Activated CD4-positive, alpha-beta T cell treated with anti-CD3 and anti-CD28 coated beads, Interleukin-2, amount 50 U/mL, for 16 hours (primary cell): ENCODE measurements around the gene AGPS.
"Not testable (repeated sequence)": the region's sequence is repeated elsewhere in the genome, so short reads cannot be mapped to it uniquely, and the experiment has no call there.

ENCODE experiments used
- DNase-seq: peaks from one replicate; pipeline ENCODE4 v3.0.0-alpha.2; 2020

AGPS gene

DNA sequence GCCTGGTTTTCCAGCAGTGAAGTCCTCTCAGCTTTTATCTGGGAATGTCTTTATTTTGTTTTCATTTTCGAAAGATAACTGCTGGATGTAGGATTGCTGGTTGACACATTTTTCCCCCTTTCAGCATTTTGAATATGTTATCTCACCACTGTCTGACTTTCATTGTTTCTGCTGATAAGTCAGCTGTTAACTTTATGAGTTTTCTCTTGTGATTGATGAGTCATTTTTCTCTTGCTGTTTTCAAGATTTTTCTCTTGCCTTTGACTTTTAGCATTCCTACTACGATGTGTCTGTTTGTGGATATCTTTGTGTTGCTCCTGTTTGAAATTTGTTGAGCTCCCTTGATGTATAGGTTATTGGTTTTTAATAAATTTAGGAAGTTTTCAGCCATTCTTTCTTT is 85.5 kb downstream of the AGPS start:
- DNase-seq, result no peak

DNA sequence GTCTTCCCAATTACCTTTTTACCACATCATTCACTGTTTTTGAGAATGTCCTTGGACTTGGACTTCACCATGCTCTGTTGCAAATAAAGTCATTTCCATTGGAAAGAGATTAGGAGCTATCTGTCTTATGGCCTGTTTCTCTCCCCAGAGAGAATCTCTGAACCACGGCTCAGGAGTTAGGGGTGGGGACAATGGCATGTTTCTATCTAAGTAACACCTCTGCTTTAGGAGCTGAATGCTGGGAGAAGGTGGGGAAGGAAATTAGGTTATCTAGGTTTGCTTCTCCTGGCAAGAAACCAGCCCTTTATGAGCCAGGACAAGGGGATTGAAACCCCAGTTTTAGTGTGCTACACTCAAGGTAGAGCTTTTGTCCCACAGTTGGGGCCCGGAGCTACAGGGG is 86.3 kb downstream of the AGPS start:
- no peak for DNase-seq

DNA sequence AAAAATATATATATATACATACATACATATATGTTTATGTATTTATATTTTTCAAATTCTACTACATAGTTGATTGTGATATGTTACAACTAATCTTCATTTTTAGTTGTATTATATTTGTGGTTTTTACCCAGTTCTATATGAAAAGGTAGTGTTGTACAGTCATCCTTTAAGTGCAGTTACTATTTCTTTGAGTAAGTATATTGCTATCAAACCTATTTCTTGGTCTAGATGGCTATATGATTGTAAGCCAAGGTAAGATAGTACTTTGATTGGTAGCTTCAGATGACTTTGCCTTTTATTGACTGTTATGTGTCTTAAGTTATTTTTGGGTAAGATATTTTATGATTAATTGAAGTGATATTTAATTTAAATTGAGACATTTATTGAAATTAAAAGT is 89.6 kb downstream of the AGPS start:
- no peak for DNase-seq

DNA sequence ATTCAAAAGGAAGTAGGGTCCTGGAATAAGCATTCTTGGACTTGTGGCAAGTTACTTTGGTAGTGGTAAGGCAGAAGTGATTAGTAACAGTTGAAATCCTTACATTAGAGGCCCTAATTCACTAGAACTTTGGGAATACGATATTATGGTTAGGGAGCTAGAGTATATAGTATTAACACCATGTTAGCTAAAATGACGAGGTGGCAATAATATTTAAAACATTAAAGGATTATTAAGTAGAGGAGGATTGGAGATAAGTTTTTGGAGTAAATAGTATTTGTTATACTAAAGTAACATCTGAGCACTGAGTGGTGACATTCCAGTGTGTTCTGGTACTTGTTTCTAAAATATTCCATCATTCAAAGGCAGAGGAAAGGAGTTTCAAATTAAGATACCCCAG is 91.0 kb downstream of the AGPS start:
- no peak for DNase-seq

DNA sequence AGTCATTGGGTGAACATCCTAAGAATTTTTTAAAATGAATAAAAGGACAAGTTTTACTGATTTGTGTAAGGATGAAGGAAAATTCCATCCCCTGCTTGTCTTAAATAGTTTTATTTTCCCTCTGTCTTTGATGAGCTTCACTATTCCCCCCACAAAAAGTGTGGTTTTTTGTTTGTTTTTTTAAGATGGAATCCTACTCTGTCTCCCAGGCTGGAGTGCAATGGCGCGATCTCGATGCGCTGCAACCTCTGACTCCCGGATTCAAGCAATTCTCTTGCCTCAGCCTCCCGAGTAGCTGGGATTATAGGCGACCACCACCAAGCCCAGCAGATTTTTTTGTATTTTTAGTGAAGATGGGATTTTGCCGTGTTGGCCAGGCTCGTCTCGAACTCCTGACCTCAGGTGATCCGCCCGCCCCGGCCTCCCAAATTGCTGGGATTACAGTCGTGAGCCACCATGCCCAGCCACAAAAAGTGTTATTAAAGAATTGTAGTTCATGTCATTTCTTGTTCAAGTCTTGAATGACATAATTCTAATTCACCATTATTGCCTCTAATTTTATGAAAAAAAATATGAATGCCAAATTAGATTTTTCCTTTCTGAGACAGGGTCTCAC is 91.7 kb downstream of the AGPS start:
- DNase-seq, result no peak

DNA sequence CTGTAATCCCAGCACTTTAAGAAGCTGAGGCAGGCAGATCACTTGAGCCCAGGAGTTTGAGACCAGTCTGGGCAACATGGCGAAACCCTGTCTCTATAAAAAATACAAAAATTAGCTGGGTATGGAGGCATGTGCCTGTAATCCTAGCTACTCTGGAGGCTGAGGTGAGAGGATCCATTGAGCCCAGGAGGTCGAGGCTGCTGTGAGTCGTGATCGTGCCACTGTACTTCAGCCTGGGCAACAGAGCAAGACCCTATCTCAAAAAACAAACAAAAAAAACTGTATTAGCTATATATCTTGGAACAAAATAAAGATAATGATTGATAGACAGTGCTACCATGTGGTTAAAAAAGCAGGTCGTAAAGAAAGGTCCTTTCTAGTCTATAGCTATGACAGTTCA is 93.1 kb downstream of the AGPS start:
- not testable (repeated sequence) for DNase-seq

DNA sequence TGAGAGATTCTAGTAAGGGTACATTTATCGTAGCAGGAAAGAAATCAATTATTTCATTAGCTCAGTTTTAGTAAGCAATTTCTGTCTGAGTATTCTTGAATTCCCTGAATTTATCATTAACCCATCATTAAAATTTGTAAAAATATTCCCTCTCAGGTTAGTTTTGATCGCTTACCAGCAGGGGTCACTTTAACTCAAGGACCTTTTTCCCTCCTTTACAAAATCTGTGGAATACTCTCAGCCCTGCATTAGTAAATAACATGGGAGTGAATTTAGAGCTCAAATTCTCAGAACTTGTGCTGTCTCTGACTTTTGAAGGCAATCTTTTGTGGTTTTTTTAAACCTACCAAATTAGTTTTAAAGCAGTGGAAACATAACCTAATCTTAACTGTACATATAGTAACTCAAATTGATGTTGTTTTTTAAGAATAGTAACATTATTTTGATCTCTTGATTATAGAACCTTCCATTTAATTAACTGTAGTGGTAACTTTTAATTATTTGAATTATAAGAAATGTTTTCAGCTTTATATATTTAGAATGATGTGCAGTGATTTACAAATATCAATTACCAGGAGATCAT is 97.2 kb downstream of the AGPS start:
- DNase-seq, result no peak

DNA sequence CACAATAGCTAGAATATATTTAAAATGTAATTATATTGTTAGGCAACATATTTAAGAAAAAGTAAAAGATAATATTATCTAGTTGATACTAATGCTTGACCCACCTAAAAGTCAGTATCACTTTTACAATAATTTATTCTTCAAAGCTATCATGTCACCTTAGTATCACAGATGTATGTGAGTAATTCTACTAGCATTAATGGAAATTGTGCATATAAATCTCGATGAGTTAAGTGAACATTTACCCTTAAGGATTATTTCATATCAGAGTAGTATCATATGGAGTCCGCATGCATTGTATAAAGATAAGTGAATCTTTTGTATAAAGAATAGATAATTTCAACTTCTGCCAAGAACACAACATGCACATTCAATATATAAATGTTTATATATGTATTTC is 103.4 kb downstream of the AGPS start:
- DNase-seq, result no peak

DNA sequence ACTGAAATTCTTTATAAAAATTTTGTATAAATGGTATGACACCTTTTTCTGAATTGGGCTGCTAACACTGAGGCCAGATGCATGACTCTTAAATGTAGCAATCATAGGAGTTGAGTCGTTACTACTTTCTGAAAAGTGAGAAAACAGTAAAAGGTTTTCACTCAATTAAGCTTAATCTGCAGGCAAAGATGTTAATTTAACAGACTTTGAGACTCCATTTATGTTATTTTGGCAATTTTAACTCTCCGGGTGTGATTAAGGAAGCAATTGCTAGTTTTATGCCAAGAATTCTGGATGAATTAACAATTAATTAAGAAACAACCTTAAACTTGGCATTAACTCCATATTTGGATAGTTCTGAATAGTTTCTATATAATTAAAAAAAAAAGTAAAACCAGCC is 104.3 kb downstream of the AGPS start:
- no peak for DNase-seq

DNA sequence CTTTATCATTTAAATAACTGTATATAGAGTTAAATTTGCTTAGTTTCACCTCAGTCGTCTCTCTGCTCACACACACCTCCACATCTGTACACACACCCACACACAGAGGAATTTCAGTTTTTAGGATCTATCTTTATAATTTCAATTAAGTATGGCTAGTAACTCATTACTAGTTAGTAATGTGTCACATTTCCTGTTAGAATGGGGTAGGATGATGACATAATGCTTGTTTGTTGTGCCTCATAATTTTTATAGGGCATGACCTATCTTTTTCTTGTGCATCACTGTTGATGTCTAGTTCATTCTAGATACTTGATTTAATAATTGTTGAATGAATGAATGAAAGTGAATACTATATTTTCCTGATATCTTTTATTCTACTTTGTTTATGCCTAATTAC is 108.6 kb downstream of the AGPS start:
- DNase-seq, result peak; percentile 18

DNA sequence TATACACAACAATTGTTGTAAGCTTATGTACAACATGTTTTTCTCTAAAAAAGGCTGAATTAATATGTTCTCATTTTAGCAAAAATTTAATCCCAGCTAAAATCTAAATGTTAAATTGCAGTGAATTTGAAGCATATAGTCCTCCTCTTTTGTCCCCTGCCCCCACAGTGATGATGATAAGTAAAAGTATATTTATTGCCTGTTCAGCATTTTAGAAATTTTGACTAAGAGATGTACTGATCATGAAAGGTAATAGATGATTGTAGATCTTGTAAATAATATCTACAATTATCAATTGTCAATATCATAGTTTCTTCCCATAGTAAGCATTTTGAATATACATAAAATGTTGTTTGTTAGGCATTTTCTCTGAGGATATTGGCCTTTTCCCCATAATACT is 113.9 kb downstream of the AGPS start:
- DNase-seq, result no peak

DNA sequence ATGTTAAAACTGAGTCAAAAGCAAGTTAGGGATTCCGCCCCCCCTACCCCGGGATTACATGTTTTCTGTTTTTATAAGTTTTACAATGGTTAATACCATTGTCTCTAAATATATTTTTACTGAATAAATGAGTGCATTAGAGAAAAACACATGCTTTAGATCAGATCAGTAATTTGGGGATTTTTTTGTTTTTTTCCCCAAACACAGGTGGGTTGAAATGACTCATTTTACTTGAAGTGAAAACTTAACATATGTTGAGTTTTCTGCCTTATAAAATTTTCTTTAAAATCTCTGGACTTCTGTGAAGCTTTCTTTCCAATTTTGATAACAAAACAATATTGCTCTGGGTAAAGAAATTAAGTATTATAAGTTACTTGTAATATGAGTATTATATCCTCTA is 114.4 kb downstream of the AGPS start:
- no peak for DNase-seq

DNA sequence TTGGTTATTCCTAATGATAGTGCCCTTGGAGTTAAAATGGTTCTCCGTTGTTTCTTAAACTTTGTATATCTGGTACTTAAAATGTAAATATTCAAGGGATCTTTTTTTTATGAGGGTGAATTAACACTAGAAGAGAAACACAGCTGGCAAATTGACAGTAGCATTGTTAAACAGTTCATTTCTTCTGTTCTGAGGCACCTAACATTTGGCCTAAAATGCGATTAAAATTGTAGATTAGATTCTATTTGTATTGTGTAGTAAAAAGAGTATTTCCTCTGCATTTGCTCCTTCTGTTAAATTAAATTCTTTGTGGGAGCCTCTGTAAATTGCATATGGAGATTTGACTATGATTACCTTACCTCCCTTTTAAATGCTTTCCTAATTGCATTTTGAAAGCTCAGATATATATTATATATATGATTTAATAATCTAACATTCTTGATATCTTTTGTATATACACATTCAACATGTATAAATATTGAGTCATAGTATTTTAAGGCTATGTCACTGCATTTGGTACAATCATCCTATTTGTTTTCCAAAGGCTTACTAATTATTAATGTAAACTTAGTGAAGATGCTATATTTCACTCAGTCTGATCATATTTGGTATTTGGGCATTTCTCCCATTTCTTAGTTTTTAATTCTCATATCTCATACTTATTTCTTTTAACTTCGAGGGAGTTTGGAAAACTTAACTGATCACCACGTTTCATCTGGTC is 124.4 kb downstream of the AGPS start:
- DNase-seq, result no peak

DNA sequence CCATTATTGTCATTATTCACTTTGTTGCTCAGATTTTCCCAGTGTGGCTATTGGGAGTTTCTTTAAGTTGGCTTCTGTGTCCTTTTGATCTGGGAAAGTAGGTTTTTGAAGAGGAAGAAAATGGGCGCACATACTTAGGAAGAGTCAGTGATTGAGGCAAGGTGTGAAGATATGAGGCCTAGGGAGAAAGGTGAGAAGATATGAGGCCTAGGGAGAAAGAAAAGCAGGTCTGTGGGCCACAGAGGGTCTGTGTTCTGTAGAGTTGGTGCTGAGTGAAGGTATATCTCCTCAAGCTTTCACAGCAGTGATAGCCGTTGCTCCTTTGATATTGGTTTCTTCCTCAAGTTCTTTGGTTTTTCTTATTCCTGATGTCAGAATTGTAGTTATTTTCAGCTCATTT is 126.2 kb downstream of the AGPS start:
- no peak for DNase-seq

DNA sequence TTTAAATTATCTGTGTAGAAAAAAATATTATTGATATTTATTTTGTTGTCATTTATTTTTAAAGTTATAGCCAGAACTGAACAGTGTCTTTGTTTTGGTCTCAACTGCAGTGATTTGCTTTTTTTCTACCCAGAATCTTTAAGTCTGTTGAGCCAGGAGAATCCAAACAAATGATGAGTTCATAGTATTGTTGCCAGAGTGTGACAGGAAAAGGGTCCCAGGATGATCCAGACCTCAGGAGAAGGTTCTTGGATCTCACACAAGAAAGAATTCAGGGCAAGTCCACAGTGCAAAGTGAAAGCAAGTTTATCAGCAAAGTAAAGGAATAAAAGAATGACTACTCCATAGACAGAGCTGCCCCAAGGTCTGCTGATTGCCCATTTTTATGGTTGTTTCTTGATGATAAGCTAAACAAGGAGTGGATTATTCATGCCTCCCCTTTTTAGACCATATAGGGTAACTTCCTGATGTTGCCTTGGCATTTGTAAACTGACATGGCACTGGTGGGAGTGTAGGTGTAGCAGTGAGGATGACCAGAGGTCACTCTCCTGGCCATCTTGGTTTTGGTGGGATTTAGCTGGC is 127.1 kb downstream of the AGPS start:
- DNase-seq, result no peak

DNA sequence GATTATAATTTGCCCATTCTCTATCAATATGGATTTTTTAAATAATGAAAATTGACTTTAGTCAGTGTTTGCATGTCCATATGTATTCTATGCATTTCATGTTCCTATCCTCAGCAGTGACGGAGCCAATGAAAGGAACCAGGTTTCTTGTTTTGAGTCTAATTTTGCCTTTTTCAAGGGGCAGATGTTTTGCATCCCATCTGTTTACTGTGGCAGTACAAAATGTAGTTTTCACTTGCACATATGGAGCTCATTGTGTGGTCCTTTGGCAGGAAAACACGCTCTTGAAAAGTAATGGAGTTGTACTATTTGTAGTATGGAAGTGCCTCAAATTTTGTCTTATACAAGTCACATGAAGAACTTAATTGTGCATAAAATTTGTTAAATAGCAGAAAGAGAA is 127.8 kb downstream of the AGPS start:
- DNase-seq, result no peak

DNA sequence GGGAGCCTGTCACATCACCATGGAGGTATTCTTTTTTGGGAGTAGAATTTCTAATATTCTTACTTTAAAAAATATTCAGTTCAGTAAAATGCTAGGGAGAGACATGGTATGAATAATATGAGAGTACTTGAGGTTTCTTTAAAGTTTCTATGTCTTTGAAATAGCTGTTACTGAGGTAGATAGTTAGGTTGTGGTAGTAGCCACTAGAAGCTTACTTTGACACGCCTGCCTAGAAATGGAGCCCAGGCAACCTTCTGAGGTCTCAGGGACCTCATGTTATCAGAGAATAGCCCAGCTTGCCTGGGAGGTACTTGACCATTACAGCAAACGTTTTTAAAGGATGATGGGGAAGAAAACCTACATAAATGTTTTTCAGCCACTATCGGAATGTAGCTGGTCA is 131.2 kb downstream of the AGPS start:
- DNase-seq, result no peak

DNA sequence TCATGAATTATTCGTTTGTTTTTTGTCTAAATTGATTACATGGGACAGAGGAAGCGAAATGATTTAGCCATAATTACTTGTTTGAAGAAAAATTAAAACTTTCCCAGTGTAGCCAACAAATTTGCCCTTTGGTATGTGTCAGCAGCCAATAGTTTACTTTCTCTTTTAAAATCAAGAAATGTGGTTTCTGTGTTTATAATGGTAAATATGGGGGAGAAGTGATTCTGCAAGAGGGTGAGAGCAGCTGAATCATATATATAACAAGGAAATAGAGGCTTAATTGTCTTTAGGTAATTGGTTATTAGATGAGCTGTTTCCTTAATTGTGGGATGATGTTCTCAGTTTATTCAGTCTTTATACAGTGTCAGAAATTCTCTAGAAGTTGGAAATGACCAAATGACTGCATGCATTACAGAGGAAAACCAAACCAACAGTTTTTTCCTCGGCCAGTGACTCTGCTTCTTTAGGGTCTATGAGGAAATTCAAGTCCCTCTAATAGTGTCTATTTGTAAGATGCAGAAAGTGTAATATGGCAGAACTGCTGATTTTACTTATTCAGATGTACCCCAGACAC is 132.9 kb downstream of the AGPS start:
- no peak for DNase-seq

DNA sequence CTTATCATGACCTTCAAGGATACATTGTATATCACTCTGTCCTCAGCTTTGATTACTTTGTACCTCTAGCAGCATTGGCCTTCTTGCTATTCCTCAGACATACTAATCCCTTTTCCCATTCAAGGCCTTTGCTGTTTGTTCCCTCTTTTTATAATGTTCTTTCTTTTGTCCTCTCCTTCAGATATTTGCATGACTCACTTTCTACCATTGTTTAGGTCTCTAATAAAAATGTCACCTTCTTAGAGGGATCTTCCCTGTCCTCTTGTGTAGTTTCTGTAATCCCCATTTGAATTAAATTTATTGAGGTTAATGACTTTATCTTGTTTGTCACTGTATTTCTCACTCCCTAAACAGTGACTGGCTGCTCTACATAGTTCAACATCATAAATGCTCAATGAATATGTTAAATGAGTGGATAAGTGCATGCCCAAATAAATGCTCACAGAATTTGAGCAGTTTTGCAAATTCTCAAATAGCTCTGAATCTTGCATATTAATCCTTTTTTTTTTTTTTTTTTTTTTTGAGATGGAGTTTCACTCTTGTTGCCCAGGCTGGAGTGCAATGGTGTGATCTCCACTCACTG is 135.9 kb downstream of the AGPS start:
- DNase-seq, result no peak

DNA sequence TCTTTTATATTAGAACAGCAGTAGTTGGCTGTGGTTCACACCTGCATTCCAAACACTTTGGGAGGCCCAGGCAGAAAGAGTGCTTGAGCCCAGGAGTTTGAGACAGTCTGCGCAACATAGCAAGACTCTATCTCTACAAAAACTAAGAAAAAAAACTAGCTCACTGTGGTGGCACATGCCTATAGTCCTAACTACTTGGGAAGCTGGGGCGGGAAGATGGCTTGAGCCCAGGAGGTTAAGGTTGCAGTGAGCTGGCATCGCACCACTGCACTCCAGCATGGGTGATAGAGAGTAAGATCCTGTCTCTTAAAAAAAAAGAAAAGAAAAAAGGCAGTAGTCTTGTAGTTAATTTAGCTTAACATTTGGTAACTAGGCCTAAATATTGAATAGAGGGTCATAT is 136.6 kb downstream of the AGPS start:
- DNase-seq, result no peak

DNA sequence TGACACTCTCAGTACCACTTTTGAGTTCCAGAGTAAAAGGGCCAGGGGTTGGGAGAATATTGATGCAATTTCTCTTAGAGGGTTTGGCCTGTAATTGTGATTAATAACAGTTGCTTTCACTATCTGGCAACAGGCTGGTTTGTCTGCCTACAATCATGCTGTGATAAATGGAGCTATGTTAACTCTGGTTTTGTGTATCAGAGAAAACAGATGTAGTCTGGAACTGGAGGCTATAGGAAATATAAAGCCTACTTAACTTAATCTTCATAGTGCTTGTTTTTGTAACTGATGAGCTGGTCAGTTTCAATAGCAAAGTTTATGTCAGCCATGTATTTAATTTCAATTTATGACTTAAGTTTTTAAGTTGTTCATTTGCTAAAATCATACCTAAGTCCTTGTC is 138.0 kb downstream of the AGPS start:
- no peak for DNase-seq

DNA sequence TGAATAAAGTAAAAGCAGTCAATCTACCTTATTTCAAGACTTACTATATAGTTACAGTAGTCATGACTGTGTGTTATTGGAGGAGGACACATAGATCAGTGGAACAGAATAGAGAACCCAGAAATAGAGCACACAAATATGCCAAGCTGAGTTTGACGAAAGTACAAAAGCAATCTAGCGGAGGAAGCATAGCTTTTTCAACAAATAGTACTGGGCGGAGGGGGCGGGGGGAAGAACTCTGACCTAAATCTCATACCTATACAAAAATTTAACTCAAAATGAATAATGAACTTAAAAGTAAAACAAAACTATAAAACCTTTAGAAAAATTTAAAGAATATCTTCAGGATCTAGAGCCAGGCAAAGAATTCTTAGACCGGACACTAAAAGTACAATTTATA is 139.1 kb downstream of the AGPS start:
- DNase-seq, result no peak

DNA sequence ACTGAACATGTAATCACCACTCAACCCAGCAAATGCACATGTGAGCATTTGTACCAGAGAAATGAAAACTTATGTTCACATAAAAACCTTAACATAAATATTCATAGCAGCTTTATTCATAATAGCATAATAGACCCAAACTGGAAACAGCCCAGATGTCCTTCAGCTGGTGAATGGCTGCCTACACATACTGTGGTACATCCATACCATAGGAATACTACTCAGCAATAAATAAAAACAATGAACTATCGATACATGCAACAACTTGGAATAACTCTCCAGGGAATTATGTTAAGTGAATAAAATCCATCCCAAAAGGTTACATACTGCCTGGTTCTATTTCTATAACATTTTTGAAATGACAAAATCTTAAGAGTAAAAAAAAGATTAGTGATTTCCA is 140.0 kb downstream of the AGPS start:
- DNase-seq, result no peak

DNA sequence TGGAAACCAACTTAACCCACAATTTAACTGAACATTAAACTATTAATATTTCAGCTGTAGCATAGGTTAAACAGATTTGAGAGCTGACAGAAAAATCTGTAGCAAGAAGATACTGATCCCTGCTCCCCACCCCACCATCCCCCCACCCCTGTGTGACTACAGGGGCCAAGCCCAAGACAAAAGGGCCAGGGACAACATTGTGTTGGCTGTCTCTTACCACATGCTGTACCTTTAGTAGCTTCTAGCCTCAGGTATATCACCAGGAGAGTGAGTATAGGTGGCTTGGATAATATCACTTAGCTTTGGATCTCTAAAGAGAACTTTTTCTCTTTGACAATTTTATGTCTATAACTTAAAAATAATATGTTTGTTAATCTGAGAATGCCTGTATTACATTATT is 140.7 kb downstream of the AGPS start:
- DNase-seq, result no peak
